ENCODE data around the gene DVL2.

DVL2 gene

DNA sequence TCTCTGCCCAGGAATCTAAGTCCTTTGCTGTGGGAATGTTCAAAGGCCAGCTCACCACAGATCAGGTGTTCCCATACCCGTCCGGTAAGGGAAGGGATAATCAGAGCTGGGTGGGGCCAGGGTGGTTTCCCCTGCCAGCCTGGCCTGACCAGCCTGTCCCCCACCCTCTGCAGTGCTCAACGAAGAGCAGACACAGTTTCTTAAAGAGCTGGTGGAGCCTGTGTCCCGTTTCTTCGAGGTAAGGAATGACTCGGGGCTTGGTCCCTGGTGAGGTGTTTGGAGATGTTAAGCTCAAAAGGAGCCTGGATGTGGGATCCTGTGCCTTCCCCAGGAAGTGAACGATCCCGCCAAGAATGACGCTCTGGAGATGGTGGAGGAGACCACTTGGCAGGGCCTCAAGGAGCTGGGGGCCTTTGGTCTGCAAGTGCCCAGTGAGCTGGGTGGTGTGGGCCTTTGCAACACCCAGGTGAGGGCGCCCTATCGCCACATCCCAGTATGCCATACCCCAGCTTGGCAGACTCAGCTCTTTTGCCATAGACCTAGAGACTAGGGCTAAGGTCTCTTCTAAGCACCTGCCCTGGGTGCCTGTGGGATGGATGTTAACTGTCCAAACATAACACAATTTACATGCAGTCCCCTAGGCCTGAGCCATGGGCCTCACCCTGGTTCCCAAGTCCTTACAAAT lies 13.6 kb downstream of the DVL2 start:
- Histone ChIP-seq H3K27ac (ENCODE audit: low read depth, low read length) (peak overlapping the region; percentile 98), H3K36me3 (ENCODE audit: control insufficient read depth in 5 of 5, insufficient read depth in 5 of 5, low read length in 5 of 5) (peaks cover 0 to 46% (median 46%) of the 10 kb centered on the region in 5 donors), H3K9ac (ENCODE audit: low read length in 5 of 5) (peak overlapping the region; percentile 93 to 99 (median 98)), H3K27me3 (ENCODE audit: control insufficient read depth in 5 of 5, insufficient read depth in 4 of 5, low read length in 5 of 5) (peaks cover 0 to 9% (median 4%) of the 10 kb centered on the region in 5 donors), H3K9me3 (ENCODE audit: control insufficient read depth in 5 of 5, low read length in 5 of 5) (no peaks in the 10 kb centered on the region), H3K4me3 (ENCODE audit: low read depth in 1 of 5, low read length in 5 of 5) (peak overlapping the region; percentile 79 to 94 (median 89)), H3K4me1 (ENCODE audit: control insufficient read depth in 5 of 5, insufficient read depth in 5 of 5, low read length in 5 of 5) (peaks cover 12 to 79% (median 63%) of the 10 kb centered on the region in 5 donors)

DNA sequence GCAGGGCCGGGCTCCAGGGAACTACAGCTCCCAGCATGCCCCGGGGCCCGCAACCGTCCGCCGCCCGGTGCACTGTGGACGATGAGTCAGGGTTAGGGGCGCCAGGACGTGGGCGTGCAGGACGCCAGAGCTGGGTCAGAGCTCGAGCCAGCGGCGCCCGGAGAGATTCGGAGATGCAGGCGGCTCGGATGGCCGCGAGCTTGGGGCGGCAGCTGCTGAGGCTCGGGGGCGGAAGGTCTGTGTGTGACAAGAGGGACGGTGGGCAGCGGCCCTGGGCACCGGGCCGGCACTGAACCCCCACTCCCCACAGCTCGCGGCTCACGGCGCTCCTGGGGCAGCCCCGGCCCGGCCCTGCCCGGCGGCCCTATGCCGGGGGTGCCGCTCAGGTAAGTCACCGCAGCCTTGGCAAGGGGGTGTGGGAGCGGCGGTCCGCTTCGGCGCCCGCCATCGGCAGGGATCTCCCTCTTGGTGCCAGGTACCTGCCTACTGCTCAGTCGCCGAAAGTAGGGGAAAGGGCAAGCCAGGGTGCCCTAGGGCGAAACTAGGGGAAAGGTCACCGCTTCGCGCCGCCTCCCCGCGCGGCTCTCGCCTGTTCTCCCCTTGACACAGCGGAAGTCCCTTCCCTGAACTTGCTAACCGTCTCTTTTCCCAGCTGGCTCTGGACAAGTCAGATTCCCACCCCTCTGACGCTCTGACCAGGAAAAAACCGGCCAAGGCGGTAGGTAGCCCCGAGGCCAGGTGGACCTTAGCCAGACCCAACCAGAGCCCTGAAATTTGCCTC lies 14.3 kb downstream of the DVL2 start, which contains the start of the genes ACADVL and DLG4:
TSS of gene ACADVL (plus strand) at position 127 of the 781 bp plus-strand sequence. CDS start at position 174, 47 bp downstream.
TSS of gene DLG4 (minus strand) at position 25 of the 781 bp plus-strand sequence.
- Histone ChIP-seq H3K27me3 (ENCODE audit: control insufficient read depth in 5 of 5, insufficient read depth in 4 of 5, low read length in 5 of 5) (peaks cover 0 to 9% (median 4%) of the 10 kb centered on the region in 5 donors), H3K27ac (ENCODE audit: low read depth, low read length) (peak within 1 kb of the TSS; percentile 98), H3K9me3 (ENCODE audit: control insufficient read depth in 5 of 5, low read length in 5 of 5) (no peaks in the 10 kb centered on the region), H3K9ac (ENCODE audit: low read length in 5 of 5) (peak within 1 kb of the TSS; percentile 93 to 99 (median 98)), H3K36me3 (ENCODE audit: control insufficient read depth in 5 of 5, insufficient read depth in 5 of 5, low read length in 5 of 5) (peaks cover 0 to 40% (median 39%) of the 10 kb centered on the region in 5 donors), H3K4me3 (ENCODE audit: low read depth in 1 of 5, low read length in 5 of 5) (peak within 1 kb of the TSS; percentile 79 to 94 (median 89)), H3K4me1 (ENCODE audit: control insufficient read depth in 5 of 5, insufficient read depth in 5 of 5, low read length in 5 of 5) (peaks cover 12 to 85% (median 68%) of the 10 kb centered on the region in 5 donors)

DNA sequence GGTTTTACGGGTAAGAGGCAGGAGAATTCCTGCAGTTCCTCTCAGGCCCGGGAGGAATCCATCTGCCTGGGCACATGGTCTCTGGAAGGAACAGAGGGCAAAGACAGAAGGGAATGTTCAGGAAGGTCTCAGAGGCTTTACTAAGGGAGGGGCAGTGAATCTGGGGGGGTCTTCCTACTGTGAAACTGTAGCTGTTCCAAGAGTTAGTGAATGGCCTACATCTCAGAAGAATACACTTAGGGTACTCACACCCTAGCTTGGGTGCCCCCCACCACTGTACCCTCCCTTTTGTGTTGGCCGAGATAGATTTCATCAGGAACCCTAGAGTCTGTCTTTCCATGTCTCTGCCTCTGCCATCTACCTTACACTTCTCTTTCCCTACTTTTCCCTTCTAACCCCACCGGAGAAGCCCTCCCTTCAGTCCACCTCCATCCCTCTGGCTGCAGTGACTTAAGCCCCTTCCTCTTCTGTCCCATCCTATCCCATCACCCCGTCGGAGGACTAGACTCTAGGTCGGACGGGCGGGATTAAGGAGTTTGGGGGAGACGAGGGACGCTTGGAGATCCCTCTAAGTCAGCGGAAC lies 15.0 kb downstream of the DVL2 start:
- H3K4me3 ChIP-seq (ENCODE audit: low read depth in 1 of 5, low read length in 5 of 5) = peak overlapping the region; percentile 76 to 94 (median 83)
- peaks cover 12 to 88% (median 75%) of the 10 kb centered on the region in 5 donors for H3K4me1 ChIP-seq (ENCODE audit: control insufficient read depth in 5 of 5, insufficient read depth in 5 of 5, low read length in 5 of 5)
- H3K27ac ChIP-seq (ENCODE audit: low read depth, low read length) = peak overlapping the region; percentile 98
- H3K36me3 ChIP-seq (ENCODE audit: control insufficient read depth in 5 of 5, insufficient read depth in 5 of 5, low read length in 5 of 5) = peaks cover 0 to 34% (median 33%) of the 10 kb centered on the region in 5 donors
- H3K27me3 ChIP-seq (ENCODE audit: control insufficient read depth in 5 of 5, insufficient read depth in 4 of 5, low read length in 5 of 5) = peaks cover 0 to 9% (median 4%) of the 10 kb centered on the region in 5 donors
- H3K9me3 ChIP-seq (ENCODE audit: control insufficient read depth in 5 of 5, low read length in 5 of 5) = no peaks in the 10 kb centered on the region
- H3K9ac ChIP-seq (ENCODE audit: low read length in 5 of 5) = peak overlapping the region; percentile 12 to 99 (median 96)

DNA sequence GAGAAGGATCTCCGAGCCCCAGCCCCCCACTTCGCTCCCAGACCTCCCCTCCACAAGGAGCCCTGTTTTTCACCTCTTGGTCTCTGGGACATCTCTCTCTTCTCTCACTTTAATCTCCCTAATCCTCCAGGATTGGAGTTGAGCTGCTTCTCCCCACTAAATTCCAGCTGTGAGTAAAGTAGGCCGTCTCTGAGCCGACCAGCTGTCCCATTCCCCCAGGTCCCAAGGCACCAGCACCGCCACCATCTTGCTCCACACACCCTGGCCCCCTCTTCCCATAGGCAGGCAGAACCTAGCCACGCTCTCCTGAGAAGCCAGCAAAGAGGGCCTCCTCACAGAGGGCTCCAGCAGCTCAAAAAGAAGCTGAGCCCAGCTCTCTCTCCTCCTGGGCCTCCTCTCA lies 15.6 kb downstream of the DVL2 start:
- Histone ChIP-seq H3K36me3 (ENCODE audit: control insufficient read depth in 5 of 5, insufficient read depth in 5 of 5, low read length in 5 of 5) (peaks cover 0 to 28% (median 27%) of the 10 kb centered on the region in 5 donors), H3K27me3 (ENCODE audit: control insufficient read depth in 5 of 5, insufficient read depth in 4 of 5, low read length in 5 of 5) (peaks cover 0 to 9% (median 4%) of the 10 kb centered on the region in 5 donors), H3K4me1 (ENCODE audit: control insufficient read depth in 5 of 5, insufficient read depth in 5 of 5, low read length in 5 of 5) (peaks cover 13 to 88% (median 76%) of the 10 kb centered on the region in 5 donors), H3K4me3 (ENCODE audit: low read depth in 1 of 5, low read length in 5 of 5) (no peak overlapping the region), H3K9me3 (ENCODE audit: control insufficient read depth in 5 of 5, low read length in 5 of 5) (no peaks in the 10 kb centered on the region), H3K27ac (ENCODE audit: low read depth, low read length) (peak overlapping the region; percentile 98), H3K9ac (ENCODE audit: low read length in 5 of 5) (peak overlapping the region in 1 of 5 donors; percentile 98)

DNA sequence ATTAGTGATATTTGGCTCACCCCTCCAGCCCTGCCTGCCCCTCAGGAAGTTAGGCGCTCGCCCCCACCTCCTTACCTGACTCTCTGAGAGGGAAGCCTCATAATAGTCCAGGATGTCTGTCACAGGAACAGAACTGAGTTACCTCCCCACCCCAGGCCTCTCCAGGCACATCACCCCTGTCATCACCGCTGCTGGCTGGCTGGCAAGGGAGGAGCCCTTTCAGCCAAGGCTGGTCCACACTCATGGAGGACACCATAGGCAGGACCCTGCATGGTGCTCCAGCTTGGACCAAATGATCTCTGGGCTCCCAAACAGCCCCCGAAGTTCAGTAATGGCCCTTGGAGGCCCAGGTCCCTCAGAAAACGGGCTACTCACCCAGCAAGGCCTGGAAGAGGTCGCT lies 16.2 kb downstream of the DVL2 start:
- H3K4me3 ChIP-seq (ENCODE audit: low read depth in 1 of 5, low read length in 5 of 5) = peak overlapping the region in 1 of 5 donors; percentile 36
- H3K27me3 ChIP-seq (ENCODE audit: control insufficient read depth in 5 of 5, insufficient read depth in 4 of 5, low read length in 5 of 5) = peaks cover 0 to 9% (median 4%) of the 10 kb centered on the region in 5 donors
- H3K27ac ChIP-seq (ENCODE audit: low read depth, low read length) = no peak overlapping the region
- peak overlapping the region in 2 of 5 donors; percentile 53 to 72 for H3K9ac ChIP-seq (ENCODE audit: low read length in 5 of 5)
- no peaks in the 10 kb centered on the region for H3K9me3 ChIP-seq (ENCODE audit: control insufficient read depth in 5 of 5, low read length in 5 of 5)
- H3K36me3 ChIP-seq (ENCODE audit: control insufficient read depth in 5 of 5, insufficient read depth in 5 of 5, low read length in 5 of 5) = peaks cover 0 to 22% (median 21%) of the 10 kb centered on the region in 5 donors
- peaks cover 13 to 87% (median 78%) of the 10 kb centered on the region in 5 donors for H3K4me1 ChIP-seq (ENCODE audit: control insufficient read depth in 5 of 5, insufficient read depth in 5 of 5, low read length in 5 of 5)

DNA sequence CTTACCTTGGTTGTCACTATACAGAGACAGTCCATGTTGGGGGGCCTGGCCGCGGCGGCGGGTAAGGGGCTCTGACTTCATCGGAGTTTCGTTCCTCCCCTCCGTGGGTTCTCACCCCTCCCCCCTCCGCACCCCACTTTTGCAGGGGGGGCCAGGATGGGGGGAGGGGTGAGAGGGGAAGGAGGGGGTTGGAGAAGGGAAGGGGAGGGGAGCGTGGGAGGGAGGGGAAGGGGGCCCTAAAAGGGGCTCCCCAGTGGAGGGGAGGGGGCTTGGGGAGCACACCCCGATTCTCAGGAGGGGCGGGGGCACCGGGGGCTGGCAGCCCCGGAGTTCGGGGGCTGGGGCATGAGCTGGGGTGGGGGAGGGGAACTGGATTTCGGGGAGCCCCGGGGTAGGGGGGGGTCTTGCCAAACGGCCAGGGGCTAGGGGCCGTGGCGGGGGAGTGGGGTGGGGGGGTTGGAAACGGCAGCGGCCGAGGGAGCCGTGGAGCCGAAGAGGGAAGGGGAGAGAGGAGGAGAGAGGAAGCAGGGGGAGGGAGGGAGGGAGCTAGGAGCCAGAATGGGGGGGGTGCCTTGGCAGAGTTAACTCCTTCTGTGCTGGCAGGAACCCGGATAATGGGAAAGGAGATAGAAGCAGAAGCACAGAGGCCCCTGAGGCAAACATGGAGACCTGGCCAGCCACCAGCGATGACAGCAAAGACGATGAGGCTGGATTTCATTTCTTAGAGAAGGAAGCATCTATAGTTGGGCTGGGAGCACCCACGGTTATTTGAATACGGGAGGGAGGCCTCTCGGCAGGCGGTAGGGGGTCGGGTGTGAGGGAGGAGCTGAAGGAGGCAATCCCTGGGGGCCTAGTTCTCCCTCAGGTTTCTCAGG lies 17.0 kb downstream of the DVL2 start:
- H3K27me3 ChIP-seq (ENCODE audit: control insufficient read depth in 5 of 5, insufficient read depth in 4 of 5, low read length in 5 of 5) = peaks cover 0 to 9% (median 4%) of the 10 kb centered on the region in 5 donors
- peak overlapping the region; percentile 36 to 57 (median 49) for H3K4me3 ChIP-seq (ENCODE audit: low read depth in 1 of 5, low read length in 5 of 5)
- H3K27ac ChIP-seq (ENCODE audit: low read depth, low read length) = no peak overlapping the region
- H3K4me1 ChIP-seq (ENCODE audit: control insufficient read depth in 5 of 5, insufficient read depth in 5 of 5, low read length in 5 of 5) = peaks cover 13 to 82% (median 74%) of the 10 kb centered on the region in 5 donors
- H3K36me3 ChIP-seq (ENCODE audit: control insufficient read depth in 5 of 5, insufficient read depth in 5 of 5, low read length in 5 of 5) = peaks cover 0 to 14% (median 13%) of the 10 kb centered on the region in 5 donors
- H3K9me3 ChIP-seq (ENCODE audit: control insufficient read depth in 5 of 5, low read length in 5 of 5) = no peaks in the 10 kb centered on the region
- peak overlapping the region in 2 of 5 donors; percentile 41 to 72 for H3K9ac ChIP-seq (ENCODE audit: low read length in 5 of 5)

DNA sequence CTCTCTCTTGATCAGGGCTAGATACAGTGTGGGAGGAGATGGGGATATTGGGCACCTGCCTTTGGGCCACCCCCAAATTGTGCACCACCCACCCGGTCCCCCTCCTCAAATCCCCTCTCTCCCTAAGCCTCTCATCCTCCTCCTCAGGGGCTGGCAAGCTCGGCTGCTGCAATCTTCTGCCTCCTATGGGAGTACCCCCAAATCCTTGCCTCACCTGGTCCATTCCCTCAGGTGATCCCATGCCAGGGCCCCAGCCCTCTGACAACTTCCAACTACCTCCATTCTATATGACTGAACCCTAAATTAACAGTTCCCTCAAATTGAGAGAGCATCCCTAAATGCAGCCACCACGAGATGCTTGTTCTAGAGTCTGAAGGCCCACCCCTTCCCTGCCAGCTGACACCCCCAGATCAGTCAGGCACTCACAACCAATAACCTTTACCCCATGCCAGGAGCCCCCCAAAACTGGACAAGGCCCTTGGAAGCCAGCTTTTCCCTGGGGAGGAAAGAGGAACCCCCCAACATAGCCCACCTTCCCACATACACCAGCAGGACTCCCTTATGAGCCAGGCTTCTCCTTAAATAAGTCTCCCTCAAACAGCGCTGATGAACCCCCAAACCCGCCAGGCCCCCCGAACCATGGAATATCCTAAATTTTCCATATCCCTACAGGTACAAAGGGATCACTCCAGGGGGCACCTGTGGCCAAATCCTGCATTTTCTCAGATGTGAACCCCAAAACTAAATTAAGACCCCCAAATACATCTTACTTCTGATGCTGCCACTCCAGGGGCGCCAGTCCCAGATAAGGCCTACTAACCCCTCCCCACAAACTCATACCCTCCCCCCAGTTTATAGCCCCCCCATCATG lies 17.8 kb downstream of the DVL2 start:
- peaks cover 0 to 6% (median 5%) of the 10 kb centered on the region in 5 donors for H3K36me3 ChIP-seq (ENCODE audit: control insufficient read depth in 5 of 5, insufficient read depth in 5 of 5, low read length in 5 of 5)
- peak overlapping the region in 2 of 5 donors; percentile 35 to 40 for H3K4me3 ChIP-seq (ENCODE audit: low read depth in 1 of 5, low read length in 5 of 5)
- peaks cover 12 to 73% (median 66%) of the 10 kb centered on the region in 5 donors for H3K4me1 ChIP-seq (ENCODE audit: control insufficient read depth in 5 of 5, insufficient read depth in 5 of 5, low read length in 5 of 5)
- peaks cover 0 to 12% (median 4%) of the 10 kb centered on the region in 5 donors for H3K27me3 ChIP-seq (ENCODE audit: control insufficient read depth in 5 of 5, insufficient read depth in 4 of 5, low read length in 5 of 5)
- no peaks in the 10 kb centered on the region for H3K9me3 ChIP-seq (ENCODE audit: control insufficient read depth in 5 of 5, low read length in 5 of 5)
- no peak overlapping the region for H3K27ac ChIP-seq (ENCODE audit: low read depth, low read length)
- H3K9ac ChIP-seq (ENCODE audit: low read length in 5 of 5) = peak overlapping the region in 1 of 5 donors; percentile 48

DNA sequence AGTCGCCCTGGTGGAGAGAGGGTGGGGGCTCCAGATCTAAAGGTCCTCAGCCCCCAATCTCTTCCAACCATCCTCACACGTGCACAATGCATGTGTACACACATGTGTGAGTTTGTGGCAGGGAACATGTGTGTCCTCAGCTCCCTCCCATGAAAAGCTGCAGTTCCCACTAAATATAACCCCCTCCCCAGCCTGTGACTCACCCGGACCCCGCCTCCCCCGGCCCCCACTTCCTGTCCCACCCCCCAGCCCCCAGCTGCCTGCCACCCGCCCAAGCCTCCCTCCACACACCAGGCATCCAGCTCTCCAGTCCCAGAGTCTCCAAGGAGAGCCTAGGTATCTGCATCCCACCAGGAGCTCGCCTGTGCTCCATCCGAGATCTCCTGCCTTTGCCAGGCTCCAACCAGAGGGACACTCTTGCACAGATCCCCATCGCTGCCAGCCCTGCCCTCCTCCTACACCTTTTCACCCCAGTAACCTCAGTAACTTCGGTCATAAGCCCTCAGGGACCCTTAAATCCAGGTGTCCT lies 18.6 kb downstream of the DVL2 start:
- Histone ChIP-seq H3K27me3 (ENCODE audit: control insufficient read depth in 5 of 5, insufficient read depth in 4 of 5, low read length in 5 of 5) (peaks cover 0 to 12% (median 4%) of the 10 kb centered on the region in 5 donors), H3K9me3 (ENCODE audit: control insufficient read depth in 5 of 5, low read length in 5 of 5) (no peaks in the 10 kb centered on the region), H3K9ac (ENCODE audit: low read length in 5 of 5) (peak overlapping the region in 1 of 5 donors; percentile 8), H3K27ac (ENCODE audit: low read depth, low read length) (no peak overlapping the region), H3K4me1 (ENCODE audit: control insufficient read depth in 5 of 5, insufficient read depth in 5 of 5, low read length in 5 of 5) (peaks cover 7 to 66% (median 58%) of the 10 kb centered on the region in 5 donors), H3K4me3 (ENCODE audit: low read depth in 1 of 5, low read length in 5 of 5) (peak overlapping the region in 2 of 5 donors; percentile 35 to 42), H3K36me3 (ENCODE audit: control insufficient read depth in 5 of 5, insufficient read depth in 5 of 5, low read length in 5 of 5) (no peaks in the 10 kb centered on the region)
